ENCODE data around the gene UPK3B. TPM values are rescaled to one million over a fixed set of nuclear protein-coding genes. Genes with fewer than 3 reads are reported as not detected.

The UPK3B gene
- total RNA-seq, 2 experiments from 2014 or later, result 0.65 TPM; not detected in 1

Other genes starting within 250 kb of the UPK3B start
- gene HSPB1, start 207.9 kb upstream of the UPK3B start, total RNA-seq, result 10 to 100 TPM; 66.0 to 67.0 TPM
- gene YWHAG, start 151.6 kb upstream of the UPK3B start, total RNA-seq, result 100 to 1,000 TPM; 167 to 174 TPM
- gene SSC4D, start 100.9 kb upstream of the UPK3B start, total RNA-seq, result under 1 TPM; 0.40 to 0.63 TPM
- 1 to 10 TPM; 1.5 to 1.6 TPM for gene ZP3, start 85.6 kb upstream of the UPK3B start, total RNA-seq
- gene DTX2, start 48.8 kb upstream of the UPK3B start, total RNA-seq, result 10 to 100 TPM; 17.1 to 21.9 TPM
- gene SPDYE16, start 32.7 kb downstream of the UPK3B start, total RNA-seq, result under 1 TPM in 1 of 2 experiments, not detected in 1; 0.30 TPM
- gene POMZP3, start 116.7 kb downstream of the UPK3B start, total RNA-seq, result 10 to 100 TPM; 14.0 to 15.8 TPM